GM21717 (cell line): ENCODE data around the gene ZFP91.

Experiments used
- ATAC-seq: cut with Tn5 transposase; IDR thresholded peaks from one replicate; pipeline ENCODE4 v1.9.1; 2021; ENCODE audit warnings: mild to moderate bottlenecking, moderate library complexity; ENCODE audit not compliant: unreplicated experiment

ZFP91 gene

DNA sequence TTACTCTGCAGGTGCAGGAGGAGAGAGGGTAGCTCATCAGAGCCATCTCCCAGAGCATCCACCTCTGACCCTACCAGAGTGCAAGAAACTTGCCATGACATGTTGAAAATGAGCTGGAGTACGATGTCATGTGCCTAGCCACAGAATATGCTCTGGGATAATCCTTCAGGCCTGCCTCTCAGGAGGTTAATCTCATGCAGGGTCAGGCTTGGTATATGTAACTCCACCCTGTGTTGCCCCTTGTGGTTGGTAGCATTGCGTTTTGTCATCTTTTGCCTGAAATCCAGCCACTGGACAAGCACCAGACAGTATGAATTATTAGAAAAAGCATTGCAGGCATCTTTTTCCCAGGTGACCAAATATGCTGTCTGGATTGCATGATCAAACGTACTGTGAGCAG lies 79.8 kb downstream of the ZFP91 start:
- no peak for ATAC-seq

GRCh38 chr11:58659404-58659803 lies 80.5 kb downstream of the ZFP91 start:
- no peak for ATAC-seq

DNA sequence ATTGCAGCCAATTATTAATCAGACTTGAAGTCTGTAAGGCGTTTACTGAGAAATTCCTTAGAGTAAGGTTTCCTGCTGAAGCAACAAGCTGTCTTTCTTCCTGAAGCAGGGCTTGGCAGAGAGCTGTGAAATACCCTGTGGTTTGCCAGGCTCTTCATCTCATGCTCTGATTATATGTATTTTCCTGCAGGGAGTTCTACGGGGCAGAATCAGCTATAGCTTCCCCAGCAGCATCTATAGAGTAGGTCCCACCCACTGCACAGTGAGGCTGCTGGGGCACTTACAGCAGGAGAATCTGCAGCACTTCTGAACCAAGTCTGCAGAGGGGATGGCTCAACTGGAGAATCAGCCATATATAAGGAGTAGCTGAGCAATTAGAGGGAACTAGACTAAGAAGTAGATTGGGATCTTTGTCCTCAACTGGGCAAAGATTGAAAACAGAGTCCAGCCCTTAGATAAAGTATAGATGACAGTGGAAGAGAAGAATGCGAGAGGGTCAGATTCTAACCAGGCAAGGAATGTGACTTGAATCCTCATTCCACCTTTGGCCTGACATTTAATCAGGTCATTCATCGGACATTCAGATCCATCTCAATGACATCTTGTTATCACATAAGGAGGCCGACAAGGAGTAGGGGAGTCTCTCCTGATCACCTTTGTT lies 81.2 kb downstream of the ZFP91 start:
- no peak for ATAC-seq
